Choroid plexus epithelial cell (primary cell): ENCODE measurements around the gene IRAK1.
A peak's percentile ranks its signal among the peaks of the same experiment; 100 is the strongest.

Source experiments
- DNase-seq: peaks from one replicate; pipeline ENCODE4 v3.0.0-alpha.2; 2010; ENCODE audit warnings: low read depth
- H3K4me3 ChIP-seq: 2 replicates; pipeline ENCODE4 v1.5.1; 2011; ENCODE audit warnings: low read depth, mild to moderate bottlenecking, control low read depth, low read length, moderate library complexity
- CTCF ChIP-seq: conservative IDR thresholded peaks from 2 replicates; pipeline ENCODE4 v1.5.1; 2011; ENCODE audit warnings: low read depth, mild to moderate bottlenecking, control low read depth, inconsistent platforms, low read length, moderate library complexity

The IRAK1 gene

GRCh38 chrX:153968255-153968654, 51.4 kb downstream of the IRAK1 start:
- H3K4me3 ChIP-seq = peak overlapping the region; percentile 83
- TF ChIP-seq CTCF = no peak
- DNase-seq = no peak

GRCh38 chrX:153967536-153968224, 52.0 kb downstream of the IRAK1 start:
- no peak for TF ChIP-seq CTCF
- no peak for DNase-seq
- H3K4me3 ChIP-seq = no peak overlapping the region

GRCh38 chrX:153966841-153967535, 52.7 kb downstream of the IRAK1 start:
- H3K4me3 ChIP-seq = no peak overlapping the region
- no peak for DNase-seq
- no peak for TF ChIP-seq CTCF

- DNase-seq = no peak
- no peak overlapping the region for H3K4me3 ChIP-seq
- TF ChIP-seq CTCF = no peak
Observed at GRCh38 chrX:153966283-153966688, 53.4 kb downstream of the IRAK1 start.

GRCh38 chrX:153965406-153965805, 54.3 kb downstream of the IRAK1 start:
- TF ChIP-seq CTCF = no peak
- no peak for DNase-seq
- H3K4me3 ChIP-seq = no peak overlapping the region

GRCh38 chrX:153964105-153964504, 55.6 kb downstream of the IRAK1 start:
- TF ChIP-seq CTCF = no peak
- DNase-seq = no peak
- H3K4me3 ChIP-seq = no peak overlapping the region

GRCh38 chrX:153963546-153963945, 56.2 kb downstream of the IRAK1 start:
- no peak overlapping the region for H3K4me3 ChIP-seq
- DNase-seq = no peak
- no peak for TF ChIP-seq CTCF
